Liver (tissue), 9 donors: ENCODE data around the gene CTXND2. TPM values are rescaled to one million over a fixed set of nuclear protein-coding genes. Genes with fewer than 3 reads are reported as not detected.

Source experiments
- DNase-seq: peaks from one replicate; pipeline ENCODE4 v3.0.0-alpha.2; 2017; ENCODE audit warnings: low spot score
- H3K27ac ChIP-seq, 2 donors: one replicate each; pipeline ENCODE4 v1.7.0; 2013; ENCODE audit warnings: inconsistent platforms in 2 of 2, low read length in 2 of 2, control low read depth in 1 of 2, low read depth in 1 of 2, mild to moderate bottlenecking in 1 of 2
- H3K27me3 ChIP-seq, 4 donors: one replicate each; pipeline versions ENCODE4 v1.6.1 to v1.7.0; 2013; ENCODE audit warnings: low read length in 3 of 4, inconsistent platforms in 1 of 4, mild to moderate bottlenecking in 1 of 4, moderate library complexity in 1 of 4; ENCODE audit not compliant: control insufficient read depth in 4 of 4, insufficient read depth in 4 of 4
- H3K36me3 ChIP-seq, 4 donors: one replicate each; pipeline versions ENCODE4 v1.6.1 to v1.7.0; 2013; ENCODE audit warnings: low read length in 3 of 4, mild to moderate bottlenecking in 3 of 4, low read depth in 1 of 4, moderate library complexity in 1 of 4; ENCODE audit not compliant: control insufficient read depth in 4 of 4, insufficient read depth in 3 of 4
- H3K4me1 ChIP-seq, 4 donors: one replicate each; pipeline versions ENCODE4 v1.6.1 to v1.7.0; 2013; ENCODE audit warnings: low read length in 3 of 4, mild to moderate bottlenecking in 3 of 4, moderate library complexity in 1 of 4; ENCODE audit not compliant: control insufficient read depth in 4 of 4, insufficient read depth in 4 of 4
- H3K4me3 ChIP-seq, 3 donors: one replicate each; pipeline versions ENCODE4 v1.6.1 to v1.7.0; 2013; ENCODE audit warnings: low read length in 3 of 3, control low read depth in 1 of 3, low read depth in 1 of 3, mild to moderate bottlenecking in 1 of 3
- H3K9ac ChIP-seq, 2 donors: one replicate each; pipeline ENCODE4 v1.7.0; 2013; ENCODE audit warnings: low read length in 2 of 2, mild to moderate bottlenecking in 2 of 2, moderate library complexity in 2 of 2, control low read depth in 1 of 2, low read depth in 1 of 2
- H3K9me3 ChIP-seq, 4 donors: one replicate each; pipeline versions ENCODE4 v1.6.1 to v1.7.0; 2013; ENCODE audit warnings: low read length in 3 of 4; ENCODE audit not compliant: control insufficient read depth in 4 of 4
- EGR1 ChIP-seq, 2 donors: IDR thresholded peaks; 2 replicates each; pipeline ENCODE4 v1.6.1; 2016 to 2018; ENCODE audit warnings: antibody characterized with exemption in 2 of 2, low read depth in 2 of 2
- FOXA1 ChIP-seq: IDR thresholded peaks from 2 replicates; pipeline ENCODE4 v1.6.1; 2016; ENCODE audit warnings: antibody characterized with exemption
- FOXA2 ChIP-seq: IDR thresholded peaks from 2 replicates; pipeline ENCODE4 v1.6.1; 2016; ENCODE audit warnings: antibody characterized with exemption
- GABPA ChIP-seq, 2 donors: IDR thresholded peaks in 1 of 2; conservative IDR thresholded peaks in 1 of 2; 2 replicates each; pipeline ENCODE4 v1.6.1; 2016; ENCODE audit warnings: antibody characterized with exemption in 2 of 2, mild to moderate bottlenecking in 1 of 2, moderate library complexity in 1 of 2
- HNF4A ChIP-seq, 2 donors: conservative IDR thresholded peaks; 2 replicates each; pipeline ENCODE4 v1.6.1; 2016; ENCODE audit warnings: antibody characterized with exemption in 2 of 2, mild to moderate bottlenecking in 2 of 2
- HNF4G ChIP-seq: IDR thresholded peaks from 2 replicates; pipeline ENCODE4 v1.6.1; 2016; ENCODE audit warnings: antibody characterized with exemption
- JUND ChIP-seq, 2 donors: IDR thresholded peaks; 2 replicates each; pipeline ENCODE4 v1.6.1; 2016; ENCODE audit warnings: antibody characterized with exemption in 2 of 2
- NR2F2 ChIP-seq: IDR thresholded peaks from 2 replicates; pipeline ENCODE4 v1.6.1; 2016; ENCODE audit warnings: antibody characterized with exemption
- RAD21 ChIP-seq, 2 donors: IDR thresholded peaks; 2 replicates each; pipeline ENCODE4 v1.6.1; 2016; ENCODE audit warnings: antibody characterized with exemption in 2 of 2, mild to moderate bottlenecking in 2 of 2
- RXRA ChIP-seq, 2 donors: IDR thresholded peaks; 2 replicates each; pipeline ENCODE4 v1.6.1; 2017 to 2018; ENCODE audit warnings: antibody characterized with exemption in 2 of 2, mild to moderate bottlenecking in 1 of 2
- SP1 ChIP-seq: IDR thresholded peaks from 2 replicates; pipeline ENCODE4 v1.6.1; 2018; ENCODE audit warnings: antibody characterized with exemption, mild to moderate bottlenecking
- TAF1 ChIP-seq: conservative IDR thresholded peaks from 2 replicates; pipeline ENCODE4 v1.6.1; 2016; ENCODE audit warnings: antibody characterized with exemption, mild to moderate bottlenecking
- YY1 ChIP-seq: IDR thresholded peaks from 2 replicates; pipeline ENCODE4 v1.6.1; 2016; ENCODE audit warnings: antibody characterized with exemption, mild to moderate bottlenecking
- WGBS: extraction: QIAGEN DNeasy Blood & Tissue Kit; methylation state at CpG from one replicate; pipeline ENCODE4 v1.1.7; 2013; 5-methylcytosine and 5-hydroxymethylcytosine counted together
- polyA plus RNA-seq, 2 donors: library from polyadenylated mRNA; stranded (reverse) in 1 of 2; unstranded in 1 of 2; fragments of 200-250 nt in 1 of 2; fragments of >200 nt in 1 of 2; fragmentation: Nextera tagmentation in 1 of 2; extraction: Ambion mirVana in 1 of 2; gene quantifications; one replicate each; pipeline versions ENCODE4 v1.2.1 to v1.2.3, GENCODE V29; 2013 to 2015
- total RNA-seq, 2 donors: library from RNA; depleted of rRNA; stranded (reverse); fragments of >200 nt; gene quantifications; one replicate each; pipeline ENCODE4 v1.2.3, GENCODE V29; 2014
- TF ChIP-seq, protein P1 (sequence below): IDR thresholded peaks from 2 replicates; pipeline ENCODE4 v1.6.1; 2016; ENCODE audit warnings: antibody characterized with exemption
- TF ChIP-seq, protein P2 (sequence below): IDR thresholded peaks from 2 replicates; pipeline ENCODE4 v1.6.1; 2016; ENCODE audit warnings: antibody characterized with exemption
- TF ChIP-seq, protein P3 (sequence below): IDR thresholded peaks from 2 replicates; pipeline ENCODE4 v1.6.1; 2016; ENCODE audit warnings: antibody characterized with exemption
- TF ChIP-seq, protein P4 (sequence below): IDR thresholded peaks from 2 replicates; pipeline ENCODE4 v1.6.1; 2016; ENCODE audit warnings: antibody characterized with exemption, mild to moderate bottlenecking
- TF ChIP-seq, protein P5 (sequence below): fragments of 150-350 bp; IDR thresholded peaks from 2 replicates; pipeline ENCODE4 v1.5.1; 2017; ENCODE audit warnings: improper control_type of control experiment, low read depth, low read length; ENCODE audit not compliant: missing input control
- donor health status: healthy.
- donor health status: healthy.
- donor health status: healthy.
- donor health status: healthy.
- donor health status: healthy.

CTXND2 gene
- total and polyA plus RNA-seq, 4 donors = not detected

DNA sequence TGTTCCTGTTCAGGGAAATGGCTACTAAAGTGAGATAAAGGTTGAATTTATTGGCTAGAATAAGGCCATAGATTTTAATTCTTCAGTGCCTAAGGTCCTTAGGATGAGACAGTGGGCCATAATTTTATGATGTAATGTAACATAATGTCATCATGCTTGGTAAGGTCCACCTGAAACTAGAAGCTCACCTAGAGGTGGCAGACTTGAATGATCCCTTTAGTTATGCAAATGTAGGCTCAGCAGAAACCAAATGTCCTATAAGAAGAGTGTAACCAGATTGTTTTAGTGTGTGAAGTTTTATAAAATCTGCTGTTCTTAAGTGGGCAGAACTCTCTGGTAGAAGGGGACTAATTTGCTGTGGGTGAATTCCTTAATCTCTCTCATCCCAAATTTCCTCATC lies 25.7 kb downstream of the CTXND2 start:
- DNase-seq = no peak
- no peaks in the 10 kb centered on the region for H3K9me3 ChIP-seq
- H3K27me3 ChIP-seq = no peaks in the 10 kb centered on the region
- no peak for TF ChIP-seq SP1
- TF ChIP-seq, protein P1, sequence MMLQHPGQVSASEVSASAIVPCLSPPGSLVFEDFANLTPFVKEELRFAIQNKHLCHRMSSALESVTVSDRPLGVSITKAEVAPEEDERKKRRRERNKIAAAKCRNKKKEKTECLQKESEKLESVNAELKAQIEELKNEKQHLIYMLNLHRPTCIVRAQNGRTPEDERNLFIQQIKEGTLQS = no peak
- no peak for TF ChIP-seq NR2F2
- no peak for TF ChIP-seq FOXA1
- H3K4me3 ChIP-seq = no peak overlapping the region
- no peaks in the 10 kb centered on the region for H3K4me1 ChIP-seq
- H3K36me3 ChIP-seq = no peaks in the 10 kb centered on the region
- no peak overlapping the region for H3K9ac ChIP-seq
- no peak overlapping the region for H3K27ac ChIP-seq

DNA sequence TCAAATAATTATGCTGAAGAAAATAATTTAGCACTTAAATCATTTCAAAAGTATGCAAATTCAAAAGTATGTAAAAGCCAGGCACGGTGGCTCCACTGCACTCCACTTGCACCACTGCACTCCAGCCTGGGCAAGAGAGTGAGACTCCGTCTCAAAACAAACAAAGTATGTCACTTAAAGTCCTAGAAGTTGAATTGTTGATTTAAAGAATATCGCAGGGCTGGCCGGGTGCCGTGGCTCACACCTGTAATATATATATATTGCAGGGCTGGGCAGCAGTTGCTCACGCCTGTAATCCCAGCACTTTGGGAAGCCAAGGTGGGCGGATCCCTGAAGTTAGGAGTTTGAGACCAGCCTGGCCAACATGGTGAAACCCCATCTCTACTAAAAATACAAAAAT lies 30.5 kb downstream of the CTXND2 start:
- no peaks in the 10 kb centered on the region for H3K27me3 ChIP-seq
- H3K36me3 ChIP-seq = no peaks in the 10 kb centered on the region
- H3K4me3 ChIP-seq = no peak overlapping the region
- TF ChIP-seq JUND (IDR thresholded peaks at IDR 0.05) = no peak
- no peak for TF ChIP-seq SP1
- no peak for TF ChIP-seq FOXA1
- no peak for TF ChIP-seq YY1
- TF ChIP-seq RXRA (IDR thresholded peaks at IDR 0.05) = no peak
- no peak for TF ChIP-seq EGR1 (IDR thresholded peaks at IDR 0.05; ENCODE audit: low read depth in 2 of 2)
- TF ChIP-seq GABPA (IDR thresholded peaks at IDR 0.05 in 1 of 2, conservative IDR thresholded peaks at IDR 0.05 in 1 of 2) = no peak
- TF ChIP-seq, protein P2, sequence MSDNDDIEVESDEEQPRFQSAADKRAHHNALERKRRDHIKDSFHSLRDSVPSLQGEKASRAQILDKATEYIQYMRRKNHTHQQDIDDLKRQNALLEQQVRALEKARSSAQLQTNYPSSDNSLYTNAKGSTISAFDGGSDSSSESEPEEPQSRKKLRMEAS = no peak
- no peak for TF ChIP-seq RAD21 (IDR thresholded peaks at IDR 0.05)
- TF ChIP-seq FOXA2 = no peak
- TF ChIP-seq, protein P3, sequence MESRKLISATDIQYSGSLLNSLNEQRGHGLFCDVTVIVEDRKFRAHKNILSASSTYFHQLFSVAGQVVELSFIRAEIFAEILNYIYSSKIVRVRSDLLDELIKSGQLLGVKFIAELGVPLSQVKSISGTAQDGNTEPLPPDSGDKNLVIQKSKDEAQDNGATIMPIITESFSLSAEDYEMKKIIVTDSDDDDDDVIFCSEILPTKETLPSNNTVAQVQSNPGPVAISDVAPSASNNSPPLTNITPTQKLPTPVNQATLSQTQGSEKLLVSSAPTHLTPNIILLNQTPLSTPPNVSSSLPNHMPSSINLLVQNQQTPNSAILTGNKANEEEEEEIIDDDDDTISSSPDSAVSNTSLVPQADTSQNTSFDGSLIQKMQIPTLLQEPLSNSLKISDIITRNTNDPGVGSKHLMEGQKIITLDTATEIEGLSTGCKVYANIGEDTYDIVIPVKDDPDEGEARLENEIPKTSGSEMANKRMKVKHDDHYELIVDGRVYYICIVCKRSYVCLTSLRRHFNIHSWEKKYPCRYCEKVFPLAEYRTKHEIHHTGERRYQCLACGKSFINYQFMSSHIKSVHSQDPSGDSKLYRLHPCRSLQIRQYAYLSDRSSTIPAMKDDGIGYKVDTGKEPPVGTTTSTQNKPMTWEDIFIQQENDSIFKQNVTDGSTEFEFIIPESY = no peak
- TF ChIP-seq HNF4A (conservative IDR thresholded peaks at IDR 0.05) = no peak
- no peak for TF ChIP-seq NR2F2
- TF ChIP-seq, protein P1 = no peak
- no peak for TF ChIP-seq TAF1
- TF ChIP-seq, protein P4, sequence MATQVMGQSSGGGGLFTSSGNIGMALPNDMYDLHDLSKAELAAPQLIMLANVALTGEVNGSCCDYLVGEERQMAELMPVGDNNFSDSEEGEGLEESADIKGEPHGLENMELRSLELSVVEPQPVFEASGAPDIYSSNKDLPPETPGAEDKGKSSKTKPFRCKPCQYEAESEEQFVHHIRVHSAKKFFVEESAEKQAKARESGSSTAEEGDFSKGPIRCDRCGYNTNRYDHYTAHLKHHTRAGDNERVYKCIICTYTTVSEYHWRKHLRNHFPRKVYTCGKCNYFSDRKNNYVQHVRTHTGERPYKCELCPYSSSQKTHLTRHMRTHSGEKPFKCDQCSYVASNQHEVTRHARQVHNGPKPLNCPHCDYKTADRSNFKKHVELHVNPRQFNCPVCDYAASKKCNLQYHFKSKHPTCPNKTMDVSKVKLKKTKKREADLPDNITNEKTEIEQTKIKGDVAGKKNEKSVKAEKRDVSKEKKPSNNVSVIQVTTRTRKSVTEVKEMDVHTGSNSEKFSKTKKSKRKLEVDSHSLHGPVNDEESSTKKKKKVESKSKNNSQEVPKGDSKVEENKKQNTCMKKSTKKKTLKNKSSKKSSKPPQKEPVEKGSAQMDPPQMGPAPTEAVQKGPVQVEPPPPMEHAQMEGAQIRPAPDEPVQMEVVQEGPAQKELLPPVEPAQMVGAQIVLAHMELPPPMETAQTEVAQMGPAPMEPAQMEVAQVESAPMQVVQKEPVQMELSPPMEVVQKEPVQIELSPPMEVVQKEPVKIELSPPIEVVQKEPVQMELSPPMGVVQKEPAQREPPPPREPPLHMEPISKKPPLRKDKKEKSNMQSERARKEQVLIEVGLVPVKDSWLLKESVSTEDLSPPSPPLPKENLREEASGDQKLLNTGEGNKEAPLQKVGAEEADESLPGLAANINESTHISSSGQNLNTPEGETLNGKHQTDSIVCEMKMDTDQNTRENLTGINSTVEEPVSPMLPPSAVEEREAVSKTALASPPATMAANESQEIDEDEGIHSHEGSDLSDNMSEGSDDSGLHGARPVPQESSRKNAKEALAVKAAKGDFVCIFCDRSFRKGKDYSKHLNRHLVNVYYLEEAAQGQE = no peak
- TF ChIP-seq HNF4G = no peak
- TF ChIP-seq, protein P5, sequence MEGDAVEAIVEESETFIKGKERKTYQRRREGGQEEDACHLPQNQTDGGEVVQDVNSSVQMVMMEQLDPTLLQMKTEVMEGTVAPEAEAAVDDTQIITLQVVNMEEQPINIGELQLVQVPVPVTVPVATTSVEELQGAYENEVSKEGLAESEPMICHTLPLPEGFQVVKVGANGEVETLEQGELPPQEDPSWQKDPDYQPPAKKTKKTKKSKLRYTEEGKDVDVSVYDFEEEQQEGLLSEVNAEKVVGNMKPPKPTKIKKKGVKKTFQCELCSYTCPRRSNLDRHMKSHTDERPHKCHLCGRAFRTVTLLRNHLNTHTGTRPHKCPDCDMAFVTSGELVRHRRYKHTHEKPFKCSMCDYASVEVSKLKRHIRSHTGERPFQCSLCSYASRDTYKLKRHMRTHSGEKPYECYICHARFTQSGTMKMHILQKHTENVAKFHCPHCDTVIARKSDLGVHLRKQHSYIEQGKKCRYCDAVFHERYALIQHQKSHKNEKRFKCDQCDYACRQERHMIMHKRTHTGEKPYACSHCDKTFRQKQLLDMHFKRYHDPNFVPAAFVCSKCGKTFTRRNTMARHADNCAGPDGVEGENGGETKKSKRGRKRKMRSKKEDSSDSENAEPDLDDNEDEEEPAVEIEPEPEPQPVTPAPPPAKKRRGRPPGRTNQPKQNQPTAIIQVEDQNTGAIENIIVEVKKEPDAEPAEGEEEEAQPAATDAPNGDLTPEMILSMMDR = no peak
- DNase-seq = no peak
- H3K27ac ChIP-seq = no peak overlapping the region
- 86% methylated on average over 7 of the region's 7 CpGs for WGBS
- no peak overlapping the region for H3K9ac ChIP-seq
- no peaks in the 10 kb centered on the region for H3K9me3 ChIP-seq
- peaks cover 0 to 4% (median under 1%) of the 10 kb centered on the region in 4 donors for H3K4me1 ChIP-seq
